ENCODE results near the gene SPDYE1. TPM values are rescaled to one million over a fixed set of nuclear protein-coding genes. Genes with fewer than 3 reads are reported as not detected.
"Not testable (repeated sequence)": the region's sequence is repeated elsewhere in the genome, so short reads cannot be mapped to it uniquely, and the experiment has no call there.

SPDYE1 gene
- total RNA-seq, 1 donor from 2014 or later, result not detected

GRCh38 chr7:44040493-44040891 is 42.8 kb downstream of the SPDYE1 start:
- not testable (repeated sequence) for DNase-seq (ENCODE audit: low read depth)
- peak; percentile 11 for TF ChIP-seq CTCF (conservative IDR thresholded peaks at IDR 0.05; ENCODE audit: low read depth, low read length)
- H3K4me3 ChIP-seq (ENCODE audit: low read depth, low read length), result peak overlapping the region; percentile 36

- H3K4me3 ChIP-seq (ENCODE audit: low read depth, low read length), result no peak overlapping the region
- no peak for DNase-seq (ENCODE audit: low read depth)
- no peak for TF ChIP-seq CTCF (conservative IDR thresholded peaks at IDR 0.05; ENCODE audit: low read depth, low read length)
Measured at GRCh38 chr7:44042221-44042620, 44.5 kb downstream of the SPDYE1 start.

GRCh38 chr7:44043902-44044301 is 46.2 kb downstream of the SPDYE1 start:
- TF ChIP-seq CTCF (conservative IDR thresholded peaks at IDR 0.05; ENCODE audit: low read depth, low read length), result no peak
- no peak for DNase-seq (ENCODE audit: low read depth)
- peak overlapping the region; percentile 94 for H3K4me3 ChIP-seq (ENCODE audit: low read depth, low read length)

- TF ChIP-seq CTCF (conservative IDR thresholded peaks at IDR 0.05; ENCODE audit: low read depth, low read length), result no peak
- peak within 1 kb of the TSS; percentile 94 for H3K4me3 ChIP-seq (ENCODE audit: low read depth, low read length)
- no peak for DNase-seq (ENCODE audit: low read depth)
Measured at GRCh38 chr7:44044315-44045225, 46.9 kb downstream of the SPDYE1 start, which contains the start of gene DBNL. DBNL (plus strand) TSS chr7:44044702; CDS start chr7:44044738, 36 bp downstream.

- peak overlapping the region; percentile 94 for H3K4me3 ChIP-seq (ENCODE audit: low read depth, low read length)
- no peak for TF ChIP-seq CTCF (conservative IDR thresholded peaks at IDR 0.05; ENCODE audit: low read depth, low read length)
- no peak for DNase-seq (ENCODE audit: low read depth)
Measured at GRCh38 chr7:44045226-44046014, 47.7 kb downstream of the SPDYE1 start.

- no peak for DNase-seq (ENCODE audit: low read depth)
Measured at GRCh38 chr7:44046321-44047061, 48.8 kb downstream of the SPDYE1 start.

More at GRCh38 chr7:44046321-44047061, 48.8 kb downstream of the SPDYE1 start:
- no peak for TF ChIP-seq CTCF (conservative IDR thresholded peaks at IDR 0.05; ENCODE audit: low read depth, low read length)
- no peak overlapping the region for H3K4me3 ChIP-seq (ENCODE audit: low read depth, low read length)

Data from epithelial cell of proximal tubule (primary cell).